C4-2B (cell line): Measurements from ENCODE around the gene CYP1A1.

Source experiments
- ZFX ChIP-seq: fragments of 450-650 bp; IDR thresholded peaks from 2 replicates; pipeline ENCODE4 v1.6.1; 2017
- TF ChIP-seq, protein P1 (sequence below): fragments of 450-650 bp; conservative IDR thresholded peaks from 2 replicates; pipeline ENCODE4 v1.5.1; 2017; ENCODE audit warnings: mild to moderate bottlenecking

- TF ChIP-seq, protein P1, sequence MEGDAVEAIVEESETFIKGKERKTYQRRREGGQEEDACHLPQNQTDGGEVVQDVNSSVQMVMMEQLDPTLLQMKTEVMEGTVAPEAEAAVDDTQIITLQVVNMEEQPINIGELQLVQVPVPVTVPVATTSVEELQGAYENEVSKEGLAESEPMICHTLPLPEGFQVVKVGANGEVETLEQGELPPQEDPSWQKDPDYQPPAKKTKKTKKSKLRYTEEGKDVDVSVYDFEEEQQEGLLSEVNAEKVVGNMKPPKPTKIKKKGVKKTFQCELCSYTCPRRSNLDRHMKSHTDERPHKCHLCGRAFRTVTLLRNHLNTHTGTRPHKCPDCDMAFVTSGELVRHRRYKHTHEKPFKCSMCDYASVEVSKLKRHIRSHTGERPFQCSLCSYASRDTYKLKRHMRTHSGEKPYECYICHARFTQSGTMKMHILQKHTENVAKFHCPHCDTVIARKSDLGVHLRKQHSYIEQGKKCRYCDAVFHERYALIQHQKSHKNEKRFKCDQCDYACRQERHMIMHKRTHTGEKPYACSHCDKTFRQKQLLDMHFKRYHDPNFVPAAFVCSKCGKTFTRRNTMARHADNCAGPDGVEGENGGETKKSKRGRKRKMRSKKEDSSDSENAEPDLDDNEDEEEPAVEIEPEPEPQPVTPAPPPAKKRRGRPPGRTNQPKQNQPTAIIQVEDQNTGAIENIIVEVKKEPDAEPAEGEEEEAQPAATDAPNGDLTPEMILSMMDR: no peak
- no peak for TF ChIP-seq ZFX
Measured at GRCh38 chr15:74709892-74710291, 15.4 kb downstream of the CYP1A1 start.
